HepG2 (cell line): Measurements from ENCODE around the gene C9. TPM values are rescaled to one million over a fixed set of nuclear protein-coding genes. Genes with fewer than 3 reads are reported as not detected.

ENCODE experiments used
- ATAC-seq: fragments of 200-7000 bp; cut with Tn5 transposase; 3 replicates; pipeline ENCODE4 v1.9.1; 2020; ENCODE audit warnings: mild to moderate bottlenecking, moderate library complexity
- BruUV-seq: library from RNA; stranded (reverse); fragments of 400-500 nt; replicated peaks from 2 replicates; lab custom pipeline; 2021; lab: Mats Ljungman, UMichigan
- CTCF ChIA-PET: fragments of 300-600 bp; formaldehyde crosslinking; extraction: SDS; loops from one replicate; lab custom pipeline; 2021; ENCODE audit warnings: low total read pairs, inconsistent platforms, low intra/inter-chr PET ratio; lab: Yijun Ruan, JAX
- POLR2A ChIA-PET: fragments of 350-600 bp; sonication (Branson Sonifier 250); formaldehyde crosslinking; loops from one replicate; lab custom pipeline; 2020; ENCODE audit warnings: antibody characterized with exemption, inconsistent platforms; lab: Yijun Ruan, JAX
- DNase-seq: peaks from one replicate; pipeline ENCODE4 v3.0.0-alpha.2; 2015; ENCODE audit warnings: low spot score
- FAIRE-seq: peaks from 3 replicates; lab custom pipeline; 2011; peaks lifted over from hg19 to GRCh38; lab: Jason Lieb, UNC
- H2AFZ ChIP-seq: one replicate; pipeline ENCODE4 v1.6.1; 2011; ENCODE audit warnings: low read length, inconsistent platforms
- H3K27ac ChIP-seq: fragments of 300-600 bp; 3 replicates; pipeline ENCODE4 v1.8.0; 2011; ENCODE audit warnings: mixed run types, mild to moderate bottlenecking, mixed read lengths, low read length, inconsistent platforms; ENCODE audit not compliant: insufficient read depth; ENCODE audit errors: extremely low read length
- H3K27me3 ChIP-seq, 2 experiments: fragments of 200-600 bp in 1 of 2; 2 replicates in 1 of 2; 3 replicates in 1 of 2; pipeline versions ENCODE4 v1.6.0 to v1.8.0; 2011; ENCODE audit warnings: low read length in 2 of 2, mild to moderate bottlenecking in 2 of 2, moderate library complexity in 2 of 2, inconsistent platforms in 1 of 2; ENCODE audit not compliant: insufficient read depth in 2 of 2, control insufficient read depth in 1 of 2
- H3K36me3 ChIP-seq, 2 experiments: fragments of 200-600 bp in 1 of 2; replicated peaks in 1 of 2; 2 replicates in 1 of 2; 3 replicates in 1 of 2; pipeline versions ENCODE4 v1.5.1 to v1.8.0; 2011; ENCODE audit warnings: low read length in 2 of 2, inconsistent platforms in 1 of 2; ENCODE audit not compliant: insufficient read depth in 2 of 2, control insufficient read depth in 1 of 2
- H3K4me1 ChIP-seq: 2 replicates; pipeline ENCODE4 v1.5.1; 2012; ENCODE audit warnings: low read length, inconsistent platforms; ENCODE audit not compliant: insufficient read depth
- H3K4me2 ChIP-seq: 2 replicates; pipeline ENCODE4 v1.6.0; 2011; ENCODE audit warnings: low read depth, low read length, inconsistent platforms
- H3K4me3 ChIP-seq, 3 experiments: fragments of 200-600 bp in 1 of 3; sonication (generic), shearing (Covaris generic) in 1 of 3; replicated peaks in 1 of 3; 2 replicates each; pipeline ENCODE4 v1.5.1; 2011 to 2016; ENCODE audit warnings: low read length in 3 of 3, inconsistent platforms in 2 of 3, low read depth in 2 of 3, mild to moderate bottlenecking in 2 of 3, control low read depth in 1 of 3, mixed read lengths in 1 of 3; ENCODE audit not compliant: insufficient read depth in 1 of 3
- H3K79me2 ChIP-seq: one replicate; pipeline ENCODE4 v1.6.1; 2011; ENCODE audit warnings: low read length, inconsistent platforms; ENCODE audit not compliant: insufficient read depth
- H3K9ac ChIP-seq: 2 replicates; pipeline ENCODE4 v1.6.0; 2011; ENCODE audit warnings: mild to moderate bottlenecking, low read depth, low read length, inconsistent platforms; ENCODE audit not compliant: insufficient read depth
- H3K9me3 ChIP-seq: 2 replicates; pipeline ENCODE4 v1.5.1; 2012; ENCODE audit warnings: mild to moderate bottlenecking, low read length
- H4K20me1 ChIP-seq: 2 replicates; pipeline ENCODE4 v1.6.0; 2011; ENCODE audit warnings: inconsistent platforms, mild to moderate bottlenecking, low read length, moderate library complexity; ENCODE audit not compliant: insufficient read depth
- FOXP4 ChIP-seq: sonication (generic); formaldehyde crosslinking; IDR thresholded peaks from 2 replicates; pipeline ENCODE4 v1.4.0; 2020; ENCODE audit warnings: missing genetic modification reagents
- HNF4A ChIP-seq: sonication (generic); formaldehyde crosslinking; IDR thresholded peaks from 2 replicates; pipeline ENCODE4 v1.4.0; 2020; ENCODE audit warnings: missing genetic modification reagents
- HOXA9 ChIP-seq: sonication (generic); formaldehyde crosslinking; IDR thresholded peaks from 2 replicates; pipeline ENCODE4 v1.8.1; 2022; ENCODE audit warnings: missing genetic modification reagents, mild to moderate bottlenecking, moderate library complexity, borderline replicate concordance
- MTA3 ChIP-seq: sonication (generic); formaldehyde crosslinking; IDR thresholded peaks from 2 replicates; pipeline ENCODE4 v1.4.0; 2020; ENCODE audit warnings: missing genetic modification reagents
- NFYC ChIP-seq: IDR thresholded peaks from 2 replicates; pipeline ENCODE4 v1.6.1; 2016; ENCODE audit warnings: missing genetic modification reagents, missing compliant biosample characterization
- RFXANK ChIP-seq: IDR thresholded peaks from 2 replicates; pipeline ENCODE4 v1.6.1; 2016
- ZBTB26 ChIP-seq: IDR thresholded peaks from 2 replicates; pipeline ENCODE4 v1.6.1; 2016; ENCODE audit warnings: missing compliant biosample characterization, missing genetic modification reagents, borderline replicate concordance
- ZBTB39 ChIP-seq: sonication (generic); formaldehyde crosslinking; IDR thresholded peaks from 2 replicates; pipeline ENCODE4 v1.5.0; 2020; ENCODE audit warnings: missing genetic modification reagents
- ZNF3 ChIP-seq: IDR thresholded peaks from 2 replicates; pipeline ENCODE4 v1.7.0; 2017; ENCODE audit warnings: inconsistent platforms
- ZNF766 ChIP-seq: sonication (generic); formaldehyde crosslinking; IDR thresholded peaks from 2 replicates; pipeline ENCODE4 v1.5.0; 2020; ENCODE audit warnings: missing genetic modification reagents, borderline replicate concordance
- WGBS: methylation state at CpG from one replicate; pipeline ENCODE4 v1.1.6; 2017; ENCODE audit warnings: low lambda C conversion rate; 5-methylcytosine and 5-hydroxymethylcytosine counted together
- in situ Hi-C: cut with HindIII; loops from 2 replicates; pipeline ENCODE4 v1.10.0; 2017; ENCODE audit warnings: low pct_unique_long_range_greater_than_20kb; ENCODE audit not compliant: extremely low pct_ligation_motif_present
- intact Hi-C: fragments of 100-400 bp; cut with micrococcal nuclease; formaldehyde crosslinking; loops from one replicate; pipeline ENCODE4 v1.10.0; 2022; ENCODE audit not compliant: unreplicated experiment
- polyA plus RNA-seq, 8 experiments: library from polyadenylated mRNA; depleted of rRNA in 3 of 8; stranded (reverse) in 7 of 8; unstranded in 1 of 8; fragments of >200 nt; fragmentation: Illumina TruSeq in 4 of 8; extraction: Trizol in 4 of 8; gene quantifications; 2 replicates each; pipeline versions ENCODE4 v1.2.1 to v1.2.3, GENCODE V29; 2011 to 2016; ENCODE audit warnings: low read depth in 4 of 8, missing spikeins in 1 of 8, mixed read lengths in 1 of 8; ENCODE audit not compliant: insufficient read depth in 1 of 8
- total RNA-seq, 5 experiments: library from RNA; depleted of rRNA; stranded (reverse); fragments of >200 nt; fragmentation: Illumina TruSeq; extraction: Trizol; gene quantifications; 2 replicates each; pipeline ENCODE4 v1.2.3, GENCODE V29; 2016; ENCODE audit warnings: low read depth in 1 of 5

The C9 gene
- total and polyA plus RNA-seq, 2 of the 13 experiments (the other 11 are each of a cell fraction or from before 2014, with no cell fraction given) = not detected

GRCh38 chr5:39411985-39412384 lies 47.7 kb upstream of the C9 start:
- FAIRE-seq = no peak
- H3K4me2 ChIP-seq = no peak overlapping the region
- no TSS peak for BruUV-seq

More at GRCh38 chr5:39411985-39412384, 47.7 kb upstream of the C9 start:
- Histone ChIP-seq H4K20me1 (no peaks in the 10 kb centered on the region), H3K9me3 (no peaks in the 10 kb centered on the region), H3K9ac (no peak overlapping the region), H3K4me1 (peaks cover 58% of the 10 kb centered on the region), H3K36me3 (peaks cover 0 to 2% of the 10 kb centered on the region in 2 experiments; a peak in 1 of 5 replicates), H3K27ac (no peak overlapping the region), H3K79me2 (peaks cover 8% of the 10 kb centered on the region), H3K27me3 (no peaks in the 10 kb centered on the region), H2AFZ (no peak overlapping the region), H3K4me3 (no peak overlapping the region)
- ATAC-seq (no peak), DNase-seq (no peak)
- WGBS = 97% methylated on average over 4 of the region's 4 CpGs
- CTCF ChIA-PET = no interaction called here
- intact Hi-C loops = no loop called here
- TF ChIP-seq ZBTB39 (CRISPR knock-in tag) (no peak), ZNF3 (CRISPR knock-in tag) (no peak), FOXP4 (no peak), ZNF766 (CRISPR knock-in tag) (no peak), NFYC (CRISPR knock-in tag) (no peak), ZBTB26 (no peak), RFXANK (CRISPR knock-in tag) (no peak), HOXA9 (CRISPR knock-in tag) (no peak), MTA3 (CRISPR knock-in tag) (no peak), HNF4A (no peak)
- POLR2A ChIA-PET = interaction anchor here (3.0 kb wide), 1 partner anchor 11 kb away, joined by 10 read pairs; no protein-coding TSS in a partner anchor
- in situ Hi-C loops = no loop called here
